HG03103 (cell line): ENCODE data around the gene ADAMTS10.
"Not testable (repeated sequence)": the region's sequence is repeated elsewhere in the genome, so short reads cannot be mapped to it uniquely, and the experiment has no call there.

ENCODE experiments used
- ATAC-seq: cut with Tn5 transposase; IDR thresholded peaks from one replicate; pipeline ENCODE4 v1.9.1; 2021; ENCODE audit warnings: low read depth; ENCODE audit not compliant: unreplicated experiment

The ADAMTS10 gene

GRCh38 chr19:8596168-8596567 lies 14.3 kb downstream of the ADAMTS10 start:
- no peak for ATAC-seq

DNA sequence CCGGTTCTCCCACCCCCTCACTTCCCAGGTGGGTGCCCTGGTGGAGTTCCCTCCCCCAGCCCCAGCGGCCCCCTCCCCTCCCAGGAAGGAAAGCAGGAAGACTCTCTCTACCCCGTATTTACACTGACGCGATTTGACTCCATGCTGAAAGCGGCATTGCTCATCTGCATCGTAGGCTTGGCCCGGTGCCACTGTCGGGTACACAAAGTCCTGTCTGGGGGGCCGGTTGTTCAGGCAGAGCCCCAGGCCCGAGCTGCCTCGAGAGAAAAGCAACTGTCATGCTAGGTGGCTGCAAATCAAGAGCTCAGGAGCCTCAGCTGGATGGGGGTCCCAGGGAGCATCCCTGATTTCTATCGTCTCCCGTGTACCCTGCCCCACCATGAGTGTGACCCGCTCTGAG lies 14.9 kb downstream of the ADAMTS10 start:
- ATAC-seq, result no peak

GRCh38 chr19:8593931-8594330 lies 16.6 kb downstream of the ADAMTS10 start:
- no peak for ATAC-seq

DNA sequence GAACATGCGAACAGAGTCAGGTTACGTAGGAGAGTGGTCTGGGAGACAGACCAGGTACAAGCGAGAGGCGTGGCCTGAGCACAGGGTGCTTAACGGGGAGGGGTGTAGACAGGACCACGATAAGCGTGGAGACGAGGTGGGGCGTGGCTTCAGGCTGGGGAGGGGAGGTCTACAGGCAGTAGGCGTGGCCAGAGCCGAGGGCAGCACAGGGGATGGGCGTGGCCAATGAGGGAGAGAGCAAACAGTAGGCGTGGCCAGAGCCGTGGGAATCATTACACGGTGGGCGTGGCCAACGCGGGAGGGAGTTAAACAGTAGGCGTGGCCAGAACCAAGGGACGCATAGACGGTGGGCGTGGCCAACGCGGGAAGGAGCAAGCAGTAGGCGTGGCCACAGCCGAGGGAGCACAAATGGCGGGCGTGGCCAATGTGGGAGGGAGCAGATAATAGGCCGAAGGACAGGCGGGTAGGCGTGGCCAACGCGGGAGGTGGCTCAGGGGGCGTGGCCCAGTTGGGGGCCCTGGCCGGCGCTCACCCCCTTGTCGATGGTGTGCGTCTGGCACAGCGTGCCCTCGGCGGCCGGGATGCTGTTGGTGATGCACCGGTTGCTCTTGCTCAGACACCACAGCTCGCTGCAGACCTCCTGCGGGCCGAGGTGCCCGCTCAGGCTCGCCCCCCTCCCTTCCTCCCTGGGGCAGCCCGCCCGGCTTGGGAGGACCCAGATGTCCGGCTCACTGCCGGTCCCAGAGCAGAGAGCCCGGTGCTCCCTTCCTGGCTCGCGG lies 18.1 kb downstream of the ADAMTS10 start:
- ATAC-seq, result no peak

GRCh38 chr19:8589177-8589714 lies 21.3 kb downstream of the ADAMTS10 start:
- no peak for ATAC-seq

- no peak for ATAC-seq
Measured at GRCh38 chr19:8585894-8586750, 24.4 kb downstream of the ADAMTS10 start.

DNA sequence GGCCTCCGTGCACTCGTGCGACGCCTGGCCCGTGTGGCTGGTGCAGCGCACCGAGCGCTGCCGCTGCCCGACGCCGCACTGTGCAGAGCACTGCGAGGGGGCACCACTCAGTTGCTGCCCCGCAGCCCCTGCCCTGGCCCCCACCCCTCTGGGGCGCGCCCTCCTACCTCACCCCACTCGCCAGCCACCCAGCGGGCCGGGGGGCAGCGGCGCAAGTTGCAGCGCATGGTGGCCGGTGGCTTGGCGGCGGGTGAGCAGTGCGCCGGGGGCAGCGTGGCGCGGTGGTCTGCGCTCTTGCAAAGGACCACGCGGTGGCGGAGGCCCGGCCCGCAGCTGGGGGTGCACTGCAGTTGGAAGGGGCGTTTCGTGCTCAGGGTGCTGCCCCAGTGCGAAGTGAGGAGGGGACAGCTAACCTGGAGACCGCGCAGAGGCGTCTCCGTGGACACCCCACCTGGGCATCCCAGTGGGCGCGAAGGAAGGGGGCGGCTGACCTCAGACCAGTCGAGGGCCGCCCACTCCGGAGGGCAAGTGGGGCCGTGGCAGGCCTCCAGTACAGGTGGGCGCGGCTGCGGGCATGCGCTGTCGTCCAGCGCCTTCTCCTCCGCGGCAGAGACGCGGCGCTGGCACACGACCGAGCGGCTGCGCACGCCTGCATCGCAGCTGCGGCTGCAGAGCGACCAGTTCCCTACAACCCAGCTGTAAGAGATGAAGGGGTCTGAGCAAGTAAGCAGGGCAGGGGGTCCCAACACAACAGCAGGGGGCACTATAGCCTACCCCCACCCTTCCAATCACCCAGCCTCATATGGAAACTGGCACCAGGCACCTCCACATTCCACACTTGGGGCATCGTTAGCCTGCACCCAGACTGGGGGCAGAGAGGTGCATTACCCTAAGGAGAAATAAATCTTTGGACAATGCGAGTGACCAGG lies 25.3 kb downstream of the ADAMTS10 start:
- ATAC-seq, result no peak

DNA sequence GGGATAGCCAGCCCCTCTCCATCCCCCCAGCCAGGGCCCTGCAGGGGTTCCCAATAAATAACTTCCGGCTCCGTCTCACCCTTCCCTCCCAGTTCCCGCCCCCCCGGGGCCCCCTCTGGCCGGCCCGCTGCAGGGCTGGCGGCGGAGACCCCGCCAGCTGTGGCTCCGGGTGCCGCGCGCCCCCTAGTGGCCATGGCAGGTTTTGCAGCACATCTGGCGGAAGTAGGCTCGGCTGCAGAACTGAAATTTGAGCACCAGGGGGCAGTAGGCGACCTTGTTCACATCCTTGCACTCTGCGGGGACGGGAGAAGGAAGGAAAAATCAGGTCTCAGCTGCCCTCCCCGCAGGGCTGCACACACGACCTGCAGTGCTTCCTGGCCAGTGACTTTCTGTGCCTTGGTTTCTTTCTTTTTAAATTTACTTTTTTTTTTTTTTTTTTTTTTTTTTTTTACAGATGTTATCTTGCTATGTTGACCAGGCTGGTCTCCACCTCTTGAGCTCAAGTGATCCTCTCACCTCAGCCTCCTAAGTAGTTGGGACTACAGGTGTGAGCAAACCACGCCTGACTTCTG lies 29.7 kb downstream of the ADAMTS10 start:
- ATAC-seq, result no peak

- ATAC-seq, result no peak
Measured at GRCh38 chr19:8578642-8579265, 31.8 kb downstream of the ADAMTS10 start.

DNA sequence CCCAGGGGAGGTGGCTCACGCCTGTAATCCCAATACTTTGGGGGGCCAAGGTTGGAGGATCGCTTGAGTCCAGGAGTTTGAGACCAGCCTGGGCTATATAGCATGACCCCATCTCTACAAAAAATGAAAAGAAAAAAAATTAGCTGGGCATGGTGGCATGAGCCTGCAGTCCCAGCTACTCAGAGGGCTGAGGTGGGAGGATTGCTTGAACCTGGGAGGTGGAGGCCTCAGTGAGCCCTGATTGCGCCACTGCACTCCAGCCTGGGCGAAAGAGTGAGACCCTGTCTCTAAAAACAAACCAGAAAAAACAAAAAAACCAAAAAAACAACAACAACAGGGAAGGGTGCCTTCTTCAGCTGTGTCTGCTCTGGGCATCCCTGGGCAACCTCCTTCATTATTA lies 32.8 kb downstream of the ADAMTS10 start:
- ATAC-seq, result no peak

- ATAC-seq, result no peak
Measured at GRCh38 chr19:8577247-8577646, 33.3 kb downstream of the ADAMTS10 start, which contains the start of gene MYO1F. Gene MYO1F (minus strand): TSS chr19:8577442. CDS start chr19:8577309, 133 bp downstream.

DNA sequence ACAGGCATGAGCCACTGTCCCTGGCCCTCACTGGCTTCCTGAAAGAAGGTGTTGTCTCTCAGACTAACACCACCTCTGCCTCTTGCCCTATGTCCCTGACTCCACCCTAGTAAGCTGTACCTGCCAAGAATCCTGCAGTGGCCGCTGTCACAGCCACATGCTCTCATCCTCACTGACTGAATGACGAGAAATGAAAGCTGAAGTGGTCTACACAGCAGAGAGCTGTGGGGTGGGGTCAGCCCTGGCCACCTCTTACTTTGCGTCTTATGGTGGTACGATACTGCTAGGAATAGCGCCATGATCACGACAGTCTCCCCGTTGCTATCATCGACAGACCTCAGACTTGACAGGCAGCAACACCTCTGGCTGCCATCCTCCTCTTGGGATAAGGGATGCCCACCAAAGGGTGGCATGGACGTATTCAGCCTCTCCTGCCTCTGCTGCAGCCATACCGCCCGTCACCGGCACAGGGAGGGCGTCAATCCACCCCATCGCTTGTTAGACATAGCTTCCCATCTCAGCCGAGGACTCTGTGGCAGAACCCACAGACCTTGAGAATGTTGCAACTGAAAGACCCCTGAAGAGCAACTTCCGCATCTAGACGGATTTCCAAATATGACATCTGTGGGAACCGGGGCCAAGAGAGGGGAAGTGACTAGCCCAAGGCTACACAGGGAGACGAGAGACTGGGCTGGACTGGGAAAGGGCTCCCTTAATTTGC lies 34.1 kb downstream of the ADAMTS10 start:
- no peak for ATAC-seq

- ATAC-seq, result no peak
Measured at GRCh38 chr19:8575467-8575997, 35.0 kb downstream of the ADAMTS10 start.

- not testable (repeated sequence) for ATAC-seq
Measured at GRCh38 chr19:8574619-8574922, 35.9 kb downstream of the ADAMTS10 start.

GRCh38 chr19:8573316-8573715 lies 37.2 kb downstream of the ADAMTS10 start:
- ATAC-seq, result no peak

DNA sequence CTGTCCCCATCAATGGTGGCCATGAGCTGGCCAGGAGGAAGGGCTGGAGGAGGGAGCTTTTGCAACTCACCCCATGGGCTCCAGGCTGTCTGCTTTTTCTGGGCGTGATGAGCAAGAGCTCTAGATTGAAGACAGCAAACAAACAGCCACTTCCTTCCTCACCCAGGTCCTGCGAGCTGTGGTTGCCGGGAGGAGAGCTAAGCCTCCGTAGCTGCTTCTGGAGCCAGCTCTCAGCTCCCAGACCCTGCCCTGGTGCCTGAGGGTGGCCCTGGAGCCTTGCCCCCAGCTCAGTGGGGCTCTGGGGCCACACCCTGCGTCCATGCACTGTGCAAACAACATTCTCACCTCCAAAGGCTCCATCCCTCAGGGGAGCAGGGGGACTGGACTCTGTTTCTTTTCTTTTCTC lies 39.5 kb downstream of the ADAMTS10 start:
- ATAC-seq, result no peak

- ATAC-seq, result peak; percentile 71
Measured at GRCh38 chr19:8569066-8569771, 41.3 kb downstream of the ADAMTS10 start.

DNA sequence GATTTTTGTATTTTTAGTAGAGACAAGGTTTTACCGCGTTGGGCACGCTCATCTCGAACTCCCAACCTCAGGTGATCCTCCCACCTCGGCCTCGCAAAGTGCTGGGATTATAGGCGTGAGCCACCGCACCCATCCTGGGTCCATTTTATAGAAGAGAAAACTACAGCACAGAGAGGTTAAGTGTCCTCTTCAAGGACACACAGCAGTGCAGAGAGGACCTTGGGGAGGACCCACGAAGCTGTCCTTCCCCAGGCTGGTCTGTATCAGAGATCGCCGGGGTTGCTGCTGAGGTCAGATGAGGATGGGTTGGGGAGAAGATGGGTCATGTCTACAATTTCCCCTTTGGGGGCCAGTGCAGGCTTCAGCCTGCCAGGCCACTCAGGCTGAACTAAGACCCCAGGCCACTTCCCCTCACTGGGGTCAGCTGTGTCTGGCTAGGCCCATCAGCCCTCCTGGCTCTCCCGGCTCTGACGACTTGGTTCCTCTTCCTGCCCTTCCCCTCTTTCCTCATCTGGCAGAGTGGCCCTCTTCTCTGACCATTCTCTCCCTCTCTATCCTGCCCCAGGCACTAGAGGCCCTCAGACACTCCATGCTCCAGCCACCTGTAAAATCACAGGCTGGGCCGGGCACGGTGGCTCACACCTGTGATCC lies 42.9 kb downstream of the ADAMTS10 start:
- ATAC-seq, result no peak
